Epidermal melanocyte (primary cell): ENCODE measurements around the gene CENPP.

Experiments used
- DNase-seq: peaks from one replicate; pipeline ENCODE4 v3.0.0; 2011; ENCODE audit warnings: low spot score; ENCODE audit not compliant: insufficient read length

Gene CENPP

DNA sequence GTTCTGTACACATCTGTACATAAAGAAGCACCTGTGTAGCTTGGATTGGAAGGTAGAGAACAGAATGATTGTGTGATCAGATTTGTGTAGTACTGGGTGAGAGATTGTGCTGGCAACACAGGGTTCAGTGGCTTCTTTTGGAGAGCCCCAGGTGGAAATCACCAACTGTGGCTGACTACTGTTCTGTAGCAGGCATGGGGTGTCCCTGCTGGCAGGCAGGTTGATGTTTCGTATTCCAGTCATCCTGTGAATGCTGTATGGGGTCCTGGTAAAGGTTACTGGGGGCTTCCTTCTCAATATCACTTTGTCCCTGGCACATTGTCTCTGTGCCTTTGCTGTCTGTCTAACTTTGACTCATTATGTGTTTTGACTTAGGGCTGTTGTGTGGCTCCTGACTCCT, 151.2 kb downstream of the CENPP start:
- no peak for DNase-seq

DNA sequence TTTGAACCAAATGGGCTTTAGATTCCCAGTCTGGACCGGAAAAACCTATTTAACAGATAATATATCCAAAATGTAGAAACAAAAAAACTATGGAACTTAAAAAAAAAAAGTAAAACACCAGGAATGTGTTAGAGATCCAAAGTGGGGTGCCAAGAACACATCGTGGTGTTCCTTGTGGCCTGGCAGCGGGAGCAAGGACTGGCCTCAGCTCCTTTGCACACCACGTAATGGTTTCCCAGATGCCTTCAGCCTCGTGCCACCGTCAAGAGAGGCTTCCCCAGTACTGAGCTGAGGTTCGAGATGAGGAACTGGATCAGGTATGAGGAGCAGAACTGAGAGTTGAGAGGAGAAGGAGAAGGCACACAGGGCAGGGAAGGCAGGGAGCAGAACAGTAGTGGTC, 153.0 kb downstream of the CENPP start:
- DNase-seq, result no peak

DNA sequence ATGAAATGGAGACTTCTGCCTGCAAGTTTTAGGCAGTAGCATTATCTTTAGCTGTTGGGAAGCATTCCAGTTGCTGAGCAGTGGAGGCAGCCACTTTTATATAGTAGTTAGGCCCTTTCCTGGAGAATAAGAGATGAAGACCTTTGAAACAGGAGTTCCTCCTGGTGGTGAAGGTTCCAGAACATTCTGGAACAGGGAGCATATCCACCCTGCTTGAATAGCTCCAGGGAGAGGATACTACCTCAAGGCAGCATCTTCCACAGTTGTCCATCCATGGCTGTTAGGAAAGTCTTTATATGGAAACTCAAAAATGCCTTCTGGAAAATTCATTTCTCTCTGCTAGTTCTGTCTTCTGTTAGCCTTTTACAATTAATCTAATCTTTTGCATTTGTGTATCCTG, 153.6 kb downstream of the CENPP start:
- DNase-seq, result no peak

DNA sequence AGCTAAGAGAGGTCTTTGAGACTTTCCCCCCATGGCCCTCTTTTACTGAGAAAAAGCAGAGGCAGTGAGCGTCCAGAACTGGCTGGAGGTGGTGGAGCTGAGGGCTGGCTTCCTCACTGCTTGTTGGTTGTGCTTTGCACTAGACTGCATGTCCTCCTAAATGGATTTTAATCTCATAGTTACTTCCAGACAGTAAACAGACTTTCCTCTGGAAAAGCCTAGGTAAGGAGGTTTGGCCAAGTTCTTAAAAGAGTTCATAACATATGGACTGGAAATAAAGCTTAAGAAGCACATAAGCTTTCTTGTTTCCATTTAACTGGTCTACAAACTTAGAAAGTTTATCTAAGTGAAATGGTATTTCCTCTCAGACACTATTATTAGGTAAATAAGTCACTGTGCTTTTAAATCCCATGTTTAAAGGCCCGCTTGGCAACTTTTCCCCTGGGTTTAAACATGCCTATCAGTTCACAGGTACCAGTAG, 154.6 kb downstream of the CENPP start:
- DNase-seq, result no peak

DNA sequence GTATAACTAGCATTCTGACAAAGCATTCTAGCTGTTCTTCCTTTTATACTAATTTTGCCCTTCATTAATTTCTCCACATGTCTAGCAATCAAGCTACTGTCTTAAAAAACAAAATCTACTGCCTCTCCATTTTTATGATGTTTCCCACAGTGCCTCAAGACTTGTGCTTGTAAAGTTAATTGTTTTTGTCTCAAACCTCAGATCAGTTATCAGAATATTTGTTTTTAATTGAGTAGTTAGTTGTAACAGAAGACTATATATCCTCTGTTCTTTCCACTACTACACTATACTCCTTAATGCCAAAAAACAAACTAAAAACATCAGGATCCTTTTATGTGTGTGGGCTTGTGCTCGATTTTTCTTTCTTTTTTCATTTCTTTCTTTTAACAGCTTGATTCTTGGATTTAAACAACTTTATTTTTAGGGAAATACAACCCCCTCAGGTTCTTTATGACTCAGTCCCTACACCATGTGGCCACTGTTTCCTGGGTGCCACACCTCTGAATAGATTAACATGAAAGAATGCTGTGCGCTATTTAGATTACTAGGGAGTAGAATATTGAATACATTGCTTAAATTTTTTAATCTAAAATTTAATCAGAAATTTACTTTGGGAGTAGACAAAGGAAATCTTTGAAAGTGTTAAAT, 155.4 kb downstream of the CENPP start:
- no peak for DNase-seq

DNA sequence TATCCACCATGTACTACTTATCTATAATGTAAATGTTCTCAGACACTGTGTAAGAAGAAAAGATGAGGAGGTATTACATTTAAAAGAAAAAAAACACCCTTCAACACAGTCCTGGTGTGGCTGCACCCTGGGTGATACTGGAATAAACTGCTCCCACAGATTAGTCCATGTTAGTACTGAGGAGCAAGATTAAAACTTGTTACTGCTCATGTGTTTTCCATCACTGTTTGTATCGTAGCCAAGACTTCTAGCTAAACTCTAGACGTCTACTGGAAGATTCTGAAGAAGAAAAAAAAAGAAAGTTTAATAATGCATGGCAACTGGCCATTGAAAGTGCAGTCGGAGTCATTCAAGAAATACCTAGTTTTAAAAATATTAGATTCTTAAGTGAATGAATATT, 156.6 kb downstream of the CENPP start, which contains the start of gene ASPN:
Gene ASPN, minus strand, starts transcription at position 178 of the 400 bp plus-strand sequence.
- DNase-seq, result no peak

DNA sequence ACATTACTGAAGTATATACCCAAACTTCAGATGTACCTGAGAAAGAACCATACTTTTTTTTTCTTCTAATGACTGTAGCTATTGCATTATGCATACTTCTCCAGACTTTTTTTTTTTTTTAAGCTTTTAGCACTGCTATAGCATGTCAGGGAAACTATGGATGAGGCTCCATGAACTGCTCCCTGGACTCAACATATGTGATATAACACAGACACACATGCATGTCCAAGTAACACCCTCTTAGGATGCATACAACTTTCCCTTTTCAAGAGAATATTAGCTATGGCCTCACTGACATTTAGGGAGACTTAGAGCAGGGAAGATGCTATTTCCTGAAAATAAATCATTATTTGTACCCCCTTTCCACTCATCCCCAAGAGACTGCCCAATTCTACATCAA, 157.1 kb downstream of the CENPP start:
- DNase-seq, result no peak

DNA sequence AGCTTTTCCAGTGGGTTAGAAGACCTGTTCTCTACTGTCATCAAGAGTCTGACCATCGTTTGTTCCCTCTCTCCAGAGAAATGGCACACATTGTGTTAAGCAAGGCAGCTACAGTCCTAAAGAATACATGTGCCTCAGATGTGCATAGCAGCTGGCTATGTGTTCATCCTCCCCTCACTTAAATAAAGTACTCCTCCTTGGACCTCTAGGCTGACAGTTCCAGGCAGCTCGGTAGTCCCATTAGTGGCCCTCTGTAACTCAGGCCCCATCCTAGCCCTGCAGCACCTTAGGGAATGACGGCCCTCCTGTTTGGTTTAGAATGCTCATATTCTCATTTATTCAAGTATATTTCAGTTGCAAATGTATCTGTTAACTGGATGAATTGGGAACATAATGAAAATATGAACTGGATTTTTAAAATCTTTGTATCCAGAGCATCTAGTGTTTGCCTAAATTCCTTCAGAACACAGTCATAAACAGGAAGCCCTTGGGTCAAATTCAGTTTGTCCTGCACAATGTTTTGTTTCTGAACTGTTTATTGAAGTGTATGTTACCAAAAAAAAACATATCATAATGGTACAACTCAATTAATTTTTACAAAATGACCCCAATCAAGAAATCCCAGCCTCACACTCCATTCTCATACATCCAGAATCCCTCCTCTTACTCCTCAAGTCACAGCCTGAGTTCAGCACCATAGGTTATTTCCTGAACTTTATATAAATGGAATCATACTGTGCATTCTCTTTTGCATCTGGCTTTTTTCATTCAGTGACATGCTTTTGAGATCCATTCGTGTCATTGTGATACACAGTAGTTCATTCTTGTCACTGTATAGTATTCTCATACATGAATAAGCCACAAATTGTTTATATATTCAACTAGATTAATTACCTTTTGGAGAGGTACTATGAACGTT, 158.1 kb downstream of the CENPP start:
- DNase-seq, result no peak

DNA sequence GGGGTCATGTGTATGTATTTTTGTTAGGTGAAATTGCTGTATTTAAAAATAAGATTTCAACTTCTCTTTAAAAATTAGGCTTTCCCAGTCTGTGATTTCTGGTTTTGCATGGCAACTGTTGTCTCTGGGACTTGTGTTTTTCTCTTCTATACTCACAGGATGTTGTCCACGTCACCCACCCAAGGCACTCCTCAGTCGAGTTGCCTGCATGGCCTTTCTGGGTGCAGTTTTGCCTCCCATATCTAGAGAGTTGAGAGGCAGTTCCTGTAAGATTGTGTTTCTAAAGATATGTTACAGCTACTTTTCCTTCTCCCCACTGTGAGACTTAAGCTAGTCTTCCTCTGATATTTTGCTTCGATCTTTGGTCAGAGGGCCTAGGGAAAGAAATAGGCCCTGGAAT, 158.8 kb downstream of the CENPP start:
- no peak for DNase-seq

DNA sequence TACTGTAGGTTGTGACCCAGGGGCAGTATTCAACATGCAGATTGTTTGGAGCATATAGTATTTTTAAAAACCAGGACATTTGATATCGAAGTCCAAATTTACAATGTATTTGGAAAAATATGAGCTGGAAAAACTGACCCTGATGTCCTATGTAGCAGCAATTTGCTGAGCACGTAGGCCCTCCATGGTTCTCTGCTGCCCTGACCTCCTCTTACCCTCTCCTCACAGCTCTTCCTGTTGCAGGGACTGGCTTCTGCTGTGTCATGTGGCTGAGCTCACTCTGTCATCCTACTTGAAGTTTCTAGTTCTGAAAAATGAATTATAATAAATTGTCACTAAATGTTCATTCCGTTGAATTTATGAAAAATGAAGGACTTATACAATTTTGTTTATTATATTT, 160.6 kb downstream of the CENPP start:
- no peak for DNase-seq

DNA sequence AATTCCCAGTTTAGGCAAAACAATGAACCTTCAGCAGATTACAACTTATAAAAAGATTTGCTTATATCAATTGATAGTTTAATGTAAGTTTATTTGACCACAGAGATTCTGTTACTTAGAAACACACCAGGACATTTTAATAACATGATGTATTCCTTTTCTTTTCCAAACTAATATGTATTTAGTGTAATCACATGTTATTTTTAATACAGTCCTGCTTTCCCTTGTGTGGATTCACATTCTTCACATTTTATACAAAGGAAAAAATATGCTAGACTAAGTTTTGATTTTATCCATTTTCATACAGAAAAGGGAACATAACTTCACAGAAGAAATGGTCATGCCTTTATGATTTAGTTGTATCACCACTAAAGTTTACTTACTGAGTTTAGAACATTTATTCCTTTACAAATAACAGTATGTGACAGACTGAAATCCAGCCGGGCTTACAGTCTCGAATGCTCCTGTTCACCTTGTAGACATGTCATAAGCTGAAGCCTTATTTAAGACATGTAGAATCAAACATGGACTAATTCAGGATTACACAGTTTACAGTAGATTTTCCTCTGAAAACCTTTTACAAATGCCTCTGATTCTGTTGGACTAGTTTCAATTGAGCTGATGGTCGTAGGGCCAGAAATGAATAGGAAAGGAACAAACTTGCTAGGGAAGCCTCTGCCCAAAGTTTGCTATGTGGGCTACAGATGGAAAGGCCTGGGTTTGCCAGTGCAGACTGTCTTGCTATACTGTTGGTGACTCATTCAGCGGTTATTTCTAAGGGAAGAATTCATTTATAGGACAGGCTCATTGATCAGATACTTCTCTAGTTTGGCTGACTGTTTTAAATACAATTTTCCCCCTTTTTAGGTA, 163.2 kb downstream of the CENPP start:
- DNase-seq, result no peak

DNA sequence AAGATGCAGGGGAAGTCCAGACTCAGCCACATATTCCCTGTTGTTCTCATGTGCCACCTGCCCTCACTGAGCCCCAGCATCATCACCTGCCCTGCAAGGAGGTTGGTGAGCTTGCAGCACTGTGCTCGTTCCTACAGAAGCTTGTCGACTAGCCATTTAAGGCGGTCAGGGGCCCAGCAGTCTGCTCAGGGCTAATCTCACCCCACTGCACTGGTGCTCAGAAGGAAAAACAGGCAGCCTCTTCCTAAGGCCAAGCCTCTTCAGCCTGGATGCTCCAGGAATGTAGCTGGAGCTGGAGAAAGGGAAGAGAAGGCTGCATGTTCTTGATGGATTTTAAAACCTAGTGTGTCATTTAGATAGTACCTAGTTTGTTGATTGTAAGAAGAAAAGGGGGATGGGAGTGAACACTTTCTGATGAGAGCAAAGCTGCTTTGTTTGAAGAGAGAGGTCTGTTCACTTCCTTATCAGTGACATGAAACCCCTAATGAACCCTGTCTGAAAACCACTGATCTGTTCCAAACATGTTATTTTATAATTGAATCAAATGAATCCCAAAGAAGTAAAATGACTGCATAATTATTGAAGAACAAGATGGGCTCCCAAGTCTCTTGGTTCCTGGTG, 167.1 kb downstream of the CENPP start:
- DNase-seq, result no peak

DNA sequence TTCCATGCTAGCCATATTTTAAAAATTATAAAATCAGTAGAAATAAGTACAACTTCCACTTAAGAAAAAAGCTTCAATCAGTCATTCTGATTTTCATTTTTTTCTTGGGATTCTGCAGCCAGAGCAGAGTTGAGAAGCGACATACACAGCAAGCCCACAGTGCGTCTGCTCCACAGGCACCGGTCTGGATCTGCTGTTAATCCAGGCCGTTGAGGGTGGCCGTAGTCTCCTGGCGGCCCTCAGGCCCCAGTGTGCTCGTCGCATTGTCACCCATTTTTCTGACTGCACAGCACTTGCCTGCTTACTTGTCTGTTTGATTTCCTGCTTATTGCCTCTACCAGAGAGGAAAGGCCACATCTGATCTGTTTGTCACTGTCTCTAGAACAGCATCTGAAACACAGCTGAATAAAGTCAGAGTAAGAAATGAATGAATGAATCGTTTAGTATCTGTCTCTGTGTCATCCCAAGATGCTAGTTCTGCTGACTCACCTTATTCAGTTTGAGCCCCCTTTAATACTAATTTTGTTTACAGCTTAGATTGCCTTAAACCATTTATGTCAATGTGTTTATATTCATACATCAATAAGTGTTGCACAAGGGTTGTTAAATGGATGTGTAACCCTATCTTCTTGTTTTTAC, 168.1 kb downstream of the CENPP start:
- no peak for DNase-seq

DNA sequence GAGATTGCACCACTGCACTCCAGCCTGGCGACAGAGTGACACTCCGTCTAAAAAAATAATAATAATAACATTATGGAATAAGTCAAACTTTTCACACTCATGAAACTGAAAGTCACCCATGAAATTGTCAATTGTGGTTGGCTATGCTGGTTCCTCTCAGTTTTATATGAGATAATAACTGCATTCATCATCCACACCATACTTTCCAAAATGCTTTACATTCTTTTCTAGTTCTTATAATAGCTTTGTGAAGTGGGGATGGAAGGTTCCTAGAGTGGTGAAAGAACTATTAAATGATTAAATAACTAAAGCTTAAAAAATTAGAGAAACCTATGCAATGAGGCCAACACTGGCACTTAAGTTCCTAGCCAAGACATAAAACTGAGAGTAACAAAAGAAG, 169.1 kb downstream of the CENPP start:
- no peak for DNase-seq

DNA sequence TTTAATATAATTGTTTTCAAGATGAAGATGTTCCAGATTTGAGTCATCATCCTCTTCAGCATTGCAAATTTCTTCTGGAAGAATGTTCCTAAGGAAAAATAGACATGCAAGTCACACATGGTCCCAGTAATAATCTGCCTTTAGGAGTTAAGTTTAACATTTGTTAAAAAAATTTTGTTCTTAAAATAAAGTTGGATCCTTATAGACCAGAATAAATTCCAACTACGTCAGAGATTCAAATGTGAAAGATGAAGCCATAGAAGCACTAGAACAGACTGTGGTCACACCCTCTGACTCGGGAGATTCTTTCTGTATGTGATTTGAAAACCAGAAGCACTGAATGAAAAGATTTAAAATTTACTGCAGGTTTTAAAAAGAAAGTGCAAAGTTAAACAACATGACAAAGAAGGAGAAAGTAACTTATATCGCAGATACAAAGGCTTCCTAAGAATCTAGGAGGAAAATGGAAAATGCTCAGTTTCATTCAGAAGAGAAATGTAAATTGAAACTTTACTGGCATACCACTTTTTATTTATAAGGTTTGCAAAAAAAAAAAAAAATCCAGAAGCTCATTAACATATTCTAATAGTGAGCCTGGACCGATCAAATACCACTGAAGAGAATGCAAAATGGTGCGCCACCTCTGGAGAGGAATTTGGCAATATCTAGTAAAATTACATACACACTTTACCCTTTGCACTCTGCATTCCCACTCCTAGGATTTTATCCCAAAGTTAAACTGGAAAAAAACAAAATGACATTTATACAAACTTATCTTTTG, 170.8 kb downstream of the CENPP start:
- no peak for DNase-seq

DNA sequence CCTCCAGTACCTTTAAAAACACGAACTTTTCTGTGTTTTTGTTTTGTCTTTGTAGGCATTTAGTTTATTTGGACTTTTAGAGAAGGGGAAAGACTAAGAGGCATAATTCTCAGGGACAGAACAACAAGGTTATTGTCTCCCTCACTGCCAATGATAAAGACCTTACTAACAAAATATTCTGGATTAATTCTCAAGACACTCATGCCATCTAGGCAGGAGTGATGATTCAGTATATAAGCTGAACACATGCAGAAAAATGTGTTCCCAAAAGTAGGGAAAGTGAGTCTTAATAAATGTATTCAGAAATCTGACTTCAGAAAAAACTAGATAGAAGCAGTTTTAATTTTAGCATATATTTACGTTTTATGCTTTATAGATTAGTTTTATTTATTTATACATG, 173.9 kb downstream of the CENPP start:
- DNase-seq, result no peak

DNA sequence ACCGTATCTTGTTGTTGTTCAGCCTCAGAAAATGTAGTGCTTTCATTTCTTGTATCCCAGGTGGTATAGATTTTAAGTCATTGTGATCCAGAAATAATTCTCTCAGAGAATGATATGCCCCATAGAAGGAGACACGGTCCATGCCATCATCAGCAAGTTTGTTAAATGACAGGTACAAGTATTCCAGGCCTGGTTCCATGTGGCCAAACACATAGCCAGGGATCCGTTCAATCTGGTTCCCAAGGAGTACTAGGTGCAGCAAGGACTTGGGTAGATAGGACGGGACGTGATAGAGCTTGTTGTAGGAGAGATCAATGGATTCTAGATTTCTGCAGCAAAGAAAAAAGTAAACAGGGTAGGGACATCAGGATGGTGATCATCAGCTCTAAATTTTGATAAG, 175.0 kb downstream of the CENPP start:
- DNase-seq, result no peak

DNA sequence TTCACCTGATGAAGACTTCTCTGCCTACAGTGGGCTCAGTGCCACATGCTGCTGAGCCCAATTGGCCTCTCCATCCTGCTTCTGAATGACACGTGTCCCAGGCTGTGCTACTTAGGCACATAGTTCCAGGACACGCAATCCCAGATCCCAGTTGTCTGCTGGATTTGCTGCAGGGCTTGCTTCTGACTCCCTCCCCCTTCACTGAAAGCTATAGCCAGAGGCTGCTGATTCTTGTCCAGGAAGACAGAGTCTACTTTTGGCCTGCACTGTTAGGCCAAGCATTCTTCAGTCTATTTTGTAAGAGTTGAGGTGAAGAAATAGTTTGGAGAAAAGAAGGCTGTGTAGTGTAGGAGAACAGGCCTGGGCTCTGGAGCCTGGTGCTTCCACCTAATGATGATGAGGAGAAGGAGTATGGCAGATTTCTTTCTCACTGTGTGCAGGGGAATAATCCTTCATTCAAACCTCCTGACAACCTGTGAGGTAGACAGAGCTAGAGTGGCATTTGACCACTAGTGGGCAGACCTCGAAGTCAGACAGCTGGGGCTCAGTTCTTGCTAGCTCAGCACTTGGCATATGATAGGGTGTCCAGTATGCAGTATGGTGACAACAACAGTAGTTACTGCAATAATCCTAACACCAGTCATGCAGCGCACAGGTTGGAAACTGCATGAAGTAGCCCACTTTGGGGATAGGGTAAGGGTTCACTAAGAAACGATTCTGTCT, 176.1 kb downstream of the CENPP start:
- no peak for DNase-seq

DNA sequence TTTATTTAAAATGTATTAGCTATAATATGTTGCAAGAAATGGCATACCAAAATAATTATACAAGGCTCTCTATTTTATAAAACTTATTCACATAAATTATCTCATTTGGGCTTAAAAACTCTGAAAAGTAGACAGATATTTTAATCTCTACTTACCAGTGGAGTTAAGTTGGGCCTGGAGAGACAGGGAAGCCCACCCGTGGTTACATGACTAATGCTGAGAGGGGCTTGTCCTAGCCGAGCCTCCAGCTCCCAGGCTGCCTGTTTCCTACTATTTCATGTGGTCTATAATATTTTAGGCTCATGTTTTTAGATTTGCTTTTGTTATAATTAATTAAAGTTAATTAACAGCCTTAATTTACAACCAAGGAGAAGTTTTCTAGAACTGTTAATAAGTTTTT, 177.4 kb downstream of the CENPP start:
- DNase-seq, result no peak
